T-helper 1 cell (primary cell): Measurements from ENCODE around the gene NTRK3.
"Not testable (repeated sequence)": the region's sequence is repeated elsewhere in the genome, so short reads cannot be mapped to it uniquely, and the experiment has no call there.

ENCODE experiments used
- DNase-seq, 5 donors: peaks; one replicate each; pipeline ENCODE4 v3.0.0-alpha.2; 2012 to 2020

NTRK3 gene

GRCh38 chr15:87866961-87867360 is 389.6 kb downstream of the NTRK3 start:
- DNase-seq, result no peak

GRCh38 chr15:87863152-87863551 is 393.4 kb downstream of the NTRK3 start:
- DNase-seq, result no peak

GRCh38 chr15:87860743-87861142 is 395.8 kb downstream of the NTRK3 start:
- no peak for DNase-seq

- DNase-seq, result no peak
These were observed 397.9 kb downstream of the NTRK3 start for GRCh38 chr15:87858651-87859050.

GRCh38 chr15:87851497-87851896 is 405.0 kb downstream of the NTRK3 start:
- DNase-seq, result no peak

- DNase-seq, result no peak
These were observed 405.6 kb downstream of the NTRK3 start for GRCh38 chr15:87850916-87851315.

GRCh38 chr15:87849181-87849580 is 407.4 kb downstream of the NTRK3 start:
- DNase-seq, result no peak

- DNase-seq, result no peak
These were observed 408.5 kb downstream of the NTRK3 start for GRCh38 chr15:87848012-87848411.

- no peak for DNase-seq
These were observed 409.8 kb downstream of the NTRK3 start for GRCh38 chr15:87846746-87847145.

- no peak for DNase-seq
These were observed 413.2 kb downstream of the NTRK3 start for GRCh38 chr15:87843312-87843711.

GRCh38 chr15:87841426-87841998 is 415.0 kb downstream of the NTRK3 start:
- DNase-seq, result no peak

- DNase-seq, result not testable (repeated sequence)
These were observed 420.7 kb downstream of the NTRK3 start for GRCh38 chr15:87835830-87836229.

GRCh38 chr15:87833333-87833732 is 423.2 kb downstream of the NTRK3 start:
- DNase-seq, result not testable (repeated sequence)

- DNase-seq, result no peak
These were observed 427.0 kb downstream of the NTRK3 start for GRCh38 chr15:87829332-87830050.

- no peak for DNase-seq
These were observed 427.9 kb downstream of the NTRK3 start for GRCh38 chr15:87828608-87829007.

GRCh38 chr15:87827131-87827530 is 429.4 kb downstream of the NTRK3 start:
- DNase-seq, result no peak

- no peak for DNase-seq
These were observed 430.3 kb downstream of the NTRK3 start for GRCh38 chr15:87826119-87826747.

- no peak for DNase-seq
These were observed 437.8 kb downstream of the NTRK3 start for GRCh38 chr15:87818756-87819155.

GRCh38 chr15:87817553-87817952 is 439.0 kb downstream of the NTRK3 start:
- no peak for DNase-seq

- no peak for DNase-seq
These were observed 439.7 kb downstream of the NTRK3 start for GRCh38 chr15:87816811-87817210.

- no peak for DNase-seq
These were observed 440.5 kb downstream of the NTRK3 start for GRCh38 chr15:87816016-87816415.
